Measurements from ENCODE around the gene MFNG.
"Not testable (repeated sequence)": the region's sequence is repeated elsewhere in the genome, so short reads cannot be mapped to it uniquely, and the experiment has no call there.

MFNG gene

DNA sequence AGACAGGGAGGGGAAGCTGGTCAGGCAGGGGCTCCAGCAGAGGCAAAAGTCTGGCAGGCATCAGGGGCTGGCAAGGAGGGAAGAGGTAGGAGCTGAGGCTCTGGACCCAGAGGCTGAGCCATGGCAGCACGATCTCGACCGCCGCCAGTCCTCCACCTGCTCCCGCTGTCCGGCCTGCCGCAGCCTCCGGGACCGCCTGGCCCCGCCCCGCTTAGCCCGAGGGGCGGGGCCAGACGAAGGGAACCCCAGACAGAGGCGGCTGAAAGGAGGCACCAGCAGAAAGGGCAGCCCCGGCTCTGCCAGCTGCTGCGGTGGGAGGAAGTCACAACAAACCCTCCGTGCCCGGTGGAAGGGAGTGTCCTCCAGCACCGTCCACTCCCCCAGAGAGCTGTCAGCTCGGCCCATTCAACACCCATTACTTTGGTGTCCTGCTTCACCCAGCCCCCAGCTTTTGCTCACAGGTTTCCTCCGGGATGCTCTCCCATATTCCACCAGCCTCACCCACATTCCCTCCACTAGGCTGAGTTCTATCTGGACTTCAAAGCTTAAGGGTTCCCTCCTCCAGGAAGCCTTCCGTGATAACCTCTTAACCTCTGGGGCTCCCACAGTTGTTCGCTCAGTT lies at the start of gene MFNG:
MFNG (minus strand) TSS at position 161 of the 622 bp plus-strand sequence. CDS start 207 bp downstream, outside the sequence.
- in situ Hi-C loops (cut with MboI; ENCODE audit: low sequenced_read_pairs), result no loop called here

- in situ Hi-C loops (cut with MboI; ENCODE audit: low sequenced_read_pairs), result no loop called here
These were observed 49.0 kb upstream of the MFNG start for GRCh38 chr22:37535159-37535558.

GRCh38 chr22:37534445-37534844 lies 48.3 kb upstream of the MFNG start:
- in situ Hi-C loops (cut with MboI; ENCODE audit: low sequenced_read_pairs), result no loop called here

DNA sequence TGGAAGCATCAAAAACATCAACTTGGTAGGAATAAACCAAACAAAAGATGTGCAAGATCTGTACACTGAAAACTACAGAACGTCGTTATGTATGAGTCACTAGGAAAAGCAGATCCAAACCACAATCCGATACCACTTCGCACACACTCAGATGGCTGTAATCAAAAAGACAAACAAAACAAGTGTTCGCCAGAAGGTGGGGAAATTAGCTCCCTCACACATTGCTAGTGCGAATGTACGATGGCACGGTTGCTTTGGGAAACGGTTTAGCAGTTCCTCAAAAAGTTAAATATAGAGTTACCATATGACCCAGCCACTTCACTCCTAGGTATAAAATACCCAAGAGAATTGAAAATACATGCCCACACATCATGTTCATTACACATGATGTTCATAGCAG lies 47.8 kb upstream of the MFNG start:
- in situ Hi-C loops (cut with MboI; ENCODE audit: low sequenced_read_pairs), result no loop called here

- in situ Hi-C loops (cut with MboI; ENCODE audit: low sequenced_read_pairs), result no loop called here
These were observed 43.6 kb upstream of the MFNG start for GRCh38 chr22:37529652-37530345.

- in situ Hi-C loops (cut with MboI; ENCODE audit: low sequenced_read_pairs), result not testable (repeated sequence)
These were observed 41.8 kb upstream of the MFNG start for GRCh38 chr22:37527952-37528351.

DNA sequence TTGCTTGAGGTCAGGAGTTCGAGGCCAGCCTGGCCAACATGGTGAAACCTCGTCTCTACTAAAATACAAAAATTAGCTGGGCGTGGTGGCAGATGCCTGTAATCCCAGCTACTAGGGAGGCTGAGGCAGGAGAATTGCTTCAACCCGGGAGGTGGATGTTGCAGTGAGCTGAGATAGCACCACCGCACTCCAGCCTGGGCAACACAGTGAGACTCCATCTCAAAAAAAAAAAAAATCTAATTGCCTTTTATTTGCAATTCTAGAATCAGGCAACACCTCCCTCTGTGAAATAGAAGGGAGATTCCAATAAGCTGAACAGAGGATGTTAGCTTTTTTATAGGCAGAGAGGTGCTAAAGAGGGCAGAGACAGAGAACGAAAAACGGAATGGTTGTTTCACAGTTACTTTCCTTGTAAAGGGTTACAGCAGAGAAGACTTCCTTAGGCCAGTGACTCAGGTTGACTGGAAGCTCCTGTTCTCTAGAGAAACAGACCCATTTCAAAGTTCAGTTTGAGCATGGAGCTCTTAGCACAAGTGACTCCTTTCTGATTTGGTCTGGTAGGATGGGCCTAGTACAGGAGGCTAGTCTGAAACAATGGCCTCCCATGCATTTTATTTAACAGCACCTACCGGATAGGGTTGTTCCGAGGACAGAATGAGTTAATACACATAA lies 41.0 kb upstream of the MFNG start:
- in situ Hi-C loops (cut with MboI; ENCODE audit: low sequenced_read_pairs), result not testable (repeated sequence)

GRCh38 chr22:37526376-37526775 lies 40.2 kb upstream of the MFNG start:
- in situ Hi-C loops (cut with MboI; ENCODE audit: low sequenced_read_pairs), result no loop called here

GRCh38 chr22:37525746-37526350 lies 39.7 kb upstream of the MFNG start:
- in situ Hi-C loops (cut with MboI; ENCODE audit: low sequenced_read_pairs), result no loop called here

DNA sequence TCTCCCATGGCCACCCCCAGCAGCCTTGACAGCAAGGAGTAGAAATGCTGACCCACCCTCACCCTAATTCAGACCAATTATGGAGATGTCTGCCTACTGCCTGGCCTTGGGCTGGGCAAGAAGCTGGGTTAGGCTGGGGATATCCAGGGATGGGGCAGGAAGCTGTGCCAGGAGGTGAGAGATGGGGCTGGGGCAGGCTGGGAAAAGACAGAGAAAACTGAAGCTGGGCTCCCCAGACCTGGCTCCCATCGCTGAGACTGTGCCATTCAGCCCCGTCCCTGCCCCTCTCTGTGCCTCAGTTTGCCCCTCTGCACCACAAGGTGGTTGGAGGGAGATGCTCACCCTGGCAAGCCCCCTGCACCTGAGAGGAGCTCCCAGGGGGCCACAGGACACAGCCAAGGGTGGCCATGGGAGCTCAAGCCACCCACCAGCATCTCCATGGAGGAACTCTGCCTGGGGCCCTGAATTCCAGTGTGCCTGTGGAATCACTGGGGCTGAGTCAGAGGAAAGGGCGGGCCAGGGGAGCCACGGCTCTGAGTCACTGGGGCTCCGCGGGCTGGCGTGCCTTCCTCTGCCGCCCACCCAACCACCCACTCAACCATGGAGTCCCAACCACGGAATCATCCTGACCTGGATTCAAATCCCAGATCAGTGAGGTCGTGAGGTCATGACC lies 39.0 kb upstream of the MFNG start:
- in situ Hi-C loops (cut with MboI; ENCODE audit: low sequenced_read_pairs), result no loop called here

- in situ Hi-C loops (cut with MboI; ENCODE audit: low sequenced_read_pairs), result no loop called here
These were observed 36.3 kb upstream of the MFNG start for GRCh38 chr22:37522482-37522881.

GRCh38 chr22:37521236-37521739 lies 35.1 kb upstream of the MFNG start:
- in situ Hi-C loops (cut with MboI; ENCODE audit: low sequenced_read_pairs), result no loop called here

DNA sequence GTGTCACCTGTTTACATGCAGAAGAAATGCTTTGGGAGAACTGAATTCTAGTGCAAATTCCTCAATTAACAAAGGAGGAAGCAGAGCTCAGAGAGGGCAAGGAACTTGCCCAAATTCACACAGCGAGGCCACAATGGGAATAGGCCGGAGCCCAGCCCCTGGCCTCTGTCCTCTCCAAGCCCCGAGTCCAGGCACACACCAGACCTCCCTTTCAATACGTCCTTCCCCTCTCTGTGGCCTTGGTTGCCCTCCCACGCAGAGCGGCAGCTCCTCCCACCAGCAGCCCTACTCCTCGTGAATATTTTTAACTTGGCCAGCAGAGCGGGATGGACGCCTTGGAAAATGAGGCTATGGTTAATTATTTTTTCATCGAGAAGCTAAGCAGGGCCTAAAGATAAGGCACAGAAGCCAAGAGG lies 34.6 kb upstream of the MFNG start:
- in situ Hi-C loops (cut with MboI; ENCODE audit: low sequenced_read_pairs), result no loop called here

GRCh38 chr22:37519268-37520195 lies 33.3 kb upstream of the MFNG start, which contains the start of gene CARD10:
Gene CARD10 (minus strand): TSS chr22:37519415. CDS start chr22:37519200, 215 bp downstream.
- in situ Hi-C loops (cut with MboI; ENCODE audit: low sequenced_read_pairs), result no loop called here

DNA sequence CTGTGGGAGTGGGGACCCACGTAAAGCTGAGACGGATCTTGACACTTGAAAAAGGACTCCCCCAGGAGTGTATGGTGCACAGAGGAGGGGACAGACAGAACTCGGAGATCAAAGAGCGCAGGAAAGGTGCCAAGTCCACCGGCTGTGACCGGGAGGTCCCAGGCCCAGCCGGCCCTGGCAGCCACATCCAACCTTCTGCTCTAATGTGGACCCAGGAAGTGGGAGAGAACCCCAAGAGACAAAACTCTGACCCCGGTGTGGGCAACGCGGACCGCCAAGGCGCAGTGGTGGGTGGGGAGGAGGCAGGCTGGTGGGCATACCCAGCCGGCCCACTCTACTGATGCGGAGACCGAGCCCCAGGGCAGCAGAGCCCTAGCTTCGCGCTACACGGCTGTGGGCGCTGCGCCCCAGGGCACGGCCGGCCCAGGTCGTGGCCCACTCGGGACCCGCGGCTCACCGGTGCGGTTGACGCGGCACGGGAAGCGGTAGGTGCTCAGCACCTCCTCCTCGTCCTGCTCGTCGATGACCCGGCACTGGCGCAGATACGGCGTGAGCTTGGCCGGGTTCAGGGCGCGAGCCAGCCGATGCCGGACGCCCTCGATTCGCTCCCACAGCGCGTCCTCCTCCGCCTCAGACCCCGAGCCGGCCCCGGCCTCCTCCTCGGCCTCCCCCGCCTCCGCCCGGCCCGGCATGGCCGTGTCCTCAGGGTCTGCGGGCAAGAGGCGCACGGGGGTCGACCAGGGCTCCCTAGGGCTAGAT lies 32.5 kb upstream of the MFNG start:
- in situ Hi-C loops (cut with MboI; ENCODE audit: low sequenced_read_pairs), result no loop called here

GRCh38 chr22:37517826-37518450 lies 31.8 kb upstream of the MFNG start:
- in situ Hi-C loops (cut with MboI; ENCODE audit: low sequenced_read_pairs), result no loop called here

- in situ Hi-C loops (cut with MboI; ENCODE audit: low sequenced_read_pairs), result no loop called here
These were observed 30.3 kb upstream of the MFNG start for GRCh38 chr22:37516456-37516855.

- in situ Hi-C loops (cut with MboI; ENCODE audit: low sequenced_read_pairs), result no loop called here
These were observed 29.7 kb upstream of the MFNG start for GRCh38 chr22:37515901-37516300.
